ENCODE results near the gene MYEF2. TPM values are rescaled to one million over a fixed set of nuclear protein-coding genes. Genes with fewer than 3 reads are reported as not detected.

MYEF2 gene
- total and polyA plus RNA-seq, 2 of the 8 experiments (the other 6 are each of a cell fraction or from before 2014, with no cell fraction given) = 18.9 to 79.2 TPM

DNA sequence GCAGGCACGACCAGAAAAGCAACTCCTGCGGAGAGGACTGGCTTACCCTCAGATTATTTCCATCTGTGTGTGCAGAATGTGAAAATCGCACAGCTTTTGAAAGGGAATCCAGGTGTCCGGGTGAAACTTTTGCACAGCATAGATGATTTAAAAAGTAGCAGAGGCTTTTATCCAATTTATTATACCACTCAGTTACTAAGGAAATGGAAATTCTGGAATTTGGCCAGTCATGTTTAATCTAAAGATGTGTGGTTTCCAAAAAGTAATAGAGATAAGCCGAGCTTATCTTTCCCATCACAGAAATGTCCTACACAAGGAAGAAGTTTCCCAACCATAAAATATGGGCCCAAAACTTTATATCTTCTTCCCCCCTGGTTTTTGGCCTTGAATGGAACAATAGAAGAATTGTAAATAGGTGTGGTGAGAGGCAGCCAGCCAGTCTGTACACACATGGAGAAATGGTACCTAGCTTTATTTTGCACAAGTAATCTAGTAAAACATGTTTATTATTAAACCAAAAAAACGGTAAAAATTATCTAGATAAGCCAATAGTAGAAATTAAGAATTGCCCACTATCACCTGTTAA, 76.6 kb downstream of the MYEF2 start:
- no peak overlapping the region for H4K91ac ChIP-seq (replicated peaks; ENCODE audit: insufficient read length, low read length)
- H3K9ac ChIP-seq (replicated peaks in 1 of 4; ENCODE audit: extremely low read depth in 1 of 4, low read depth in 3 of 4, low read length in 3 of 4) = no peak overlapping the region
- no peak overlapping the region for H3K23ac ChIP-seq (ENCODE audit: insufficient read length)
- H3K4ac ChIP-seq (replicated peaks; ENCODE audit: insufficient read length, low read depth, low read length) = no peak overlapping the region
- H3K27ac ChIP-seq (ENCODE audit: low read depth, low read length) = no peak overlapping the region
- FAIRE-seq (no peak), DNase-seq (ENCODE audit: low read depth in 1 of 2, low spot score in 2 of 2) (no peak)
- H3K4me2 ChIP-seq (ENCODE audit: insufficient read depth in 1 of 2, low read depth in 2 of 2, low read length in 2 of 2) = no peak overlapping the region
- WGBS, 2 experiments (ENCODE audit: extremely low coverage in 1 of 2, insufficient coverage in 1 of 2, insufficient read length in 1 of 2, insufficient replicate concordance in 2 of 2, low coverage in 1 of 2, low lambda C conversion rate in 2 of 2, missing lambda C conversion rate in 1 of 2) = 92% methylated on average over 6 of the region's 6 CpGs; no CpG with 5 or more reads in 1 of the 2 experiments
- TF ChIP-seq TEAD4 (IDR thresholded peaks at IDR 0.05; ENCODE audit: low read depth, low read length) = no peak
- no peak for TF ChIP-seq SUZ12 (IDR thresholded peaks at IDR 0.05; ENCODE audit: low read length)
- no peak for TF ChIP-seq PHF8 (conservative IDR thresholded peaks at IDR 0.05; ENCODE audit: low read depth, low read length)
- no peak for TF ChIP-seq CTBP2 (IDR thresholded peaks at IDR 0.05; ENCODE audit: borderline replicate concordance, insufficient read depth, insufficient read length, low read length)
- TF ChIP-seq RFX5 (IDR thresholded peaks at IDR 0.05; ENCODE audit: borderline replicate concordance, low read depth, low read length) = no peak
- TF ChIP-seq ATF3 (IDR thresholded peaks at IDR 0.05; ENCODE audit: insufficient read depth, low read depth, low read length) = no peak
- TF ChIP-seq SP1 (IDR thresholded peaks at IDR 0.05; ENCODE audit: low read depth, low read length) = no peak
- TF ChIP-seq POLR2AphosphoS5 (IDR thresholded peaks at IDR 0.05; ENCODE audit: low read depth, low read length) = no peak
- TF ChIP-seq CREB1 (IDR thresholded peaks at IDR 0.05) = no peak
- no peak overlapping the region for H2AK5ac ChIP-seq (ENCODE audit: low read depth, low read length)
- H3K36me3 ChIP-seq (ENCODE audit: control insufficient read depth in 2 of 4, insufficient read depth in 4 of 4, low read length in 3 of 4) = no peaks in the 10 kb centered on the region
- POLR2A ChIA-PET (ENCODE audit: partially characterized antibody) = no interaction called here
- no peak overlapping the region for H3K18ac ChIP-seq (ENCODE audit: extremely low read depth, low read length)
- H3K23me2 ChIP-seq (ENCODE audit: low read depth, low read length) = no peaks in the 10 kb centered on the region; the same call in 1 of the 2 replicates
- no peak overlapping the region for H2BK20ac ChIP-seq (ENCODE audit: low read length)
- no peak overlapping the region for H2BK120ac ChIP-seq (replicated peaks; ENCODE audit: low read depth, low read length)
- no peak overlapping the region for H4K8ac ChIP-seq (ENCODE audit: extremely low read depth, insufficient read depth, low read length)
- no peak overlapping the region for H3K56ac ChIP-seq (replicated peaks; ENCODE audit: insufficient read length, low read depth, low read length)
- H3K9me3 ChIP-seq (ENCODE audit: insufficient read depth in 2 of 2, low read depth in 1 of 2, low read length in 1 of 2) = no peaks in the 10 kb centered on the region
- H2BK5ac ChIP-seq (ENCODE audit: low read depth, low read length) = no peak overlapping the region
- no peak overlapping the region for H3K14ac ChIP-seq (ENCODE audit: insufficient read length)
- no peaks in the 10 kb centered on the region for H3K79me2 ChIP-seq (ENCODE audit: control insufficient read depth in 1 of 2, insufficient read depth in 2 of 2, low read length in 2 of 2)
- no peak overlapping the region for H4K5ac ChIP-seq (ENCODE audit: insufficient read length, low read depth, low read length)
- H3K4me3 ChIP-seq (ENCODE audit: extremely low read depth in 1 of 4, insufficient read depth in 2 of 4, low read depth in 3 of 4, low read length in 4 of 4) = no peak overlapping the region
- H3K79me1 ChIP-seq (ENCODE audit: low read depth, low read length) = no peaks in the 10 kb centered on the region
- H2BK12ac ChIP-seq (ENCODE audit: low read depth, low read length) = no peak overlapping the region
- no peaks in the 10 kb centered on the region for H3K27me3 ChIP-seq (replicated peaks in 1 of 4; ENCODE audit: control insufficient read depth in 3 of 4, extremely low read depth in 1 of 4, insufficient read depth in 3 of 4, low read length in 3 of 4)
- no peaks in the 10 kb centered on the region for H3K4me1 ChIP-seq (replicated peaks in 1 of 4; ENCODE audit: control insufficient read depth in 3 of 4, insufficient read depth in 4 of 4, low read length in 3 of 4)
- no peak overlapping the region for H2BK15ac ChIP-seq (ENCODE audit: low read length)
- no peaks in the 10 kb centered on the region for H4K20me1 ChIP-seq (replicated peaks in 1 of 2; ENCODE audit: control insufficient read depth in 1 of 2, insufficient read depth in 2 of 2, low read length in 2 of 2)
- CTCF ChIA-PET (ENCODE audit: partially characterized antibody) = interaction anchor here (0.7 kb wide), 1 partner anchor 9 kb away, joined by 3 read pairs; no protein-coding TSS in a partner anchor
- no peak overlapping the region for H2AFZ ChIP-seq (ENCODE audit: low read length)
